ENCODE measurements around the gene UNC79. TPM values are rescaled to one million over a fixed set of nuclear protein-coding genes. Genes with fewer than 3 reads are reported as not detected.
"Not testable (repeated sequence)": the region's sequence is repeated elsewhere in the genome, so short reads cannot be mapped to it uniquely, and the experiment has no call there.

UNC79 gene
- total and polyA plus RNA-seq, 2 experiments from 2014 or later, result 0.15 to 0.20 TPM

- Histone ChIP-seq H3K4me3 (no peak overlapping the region), H3K36me3 (replicated peaks; ENCODE audit: insufficient read depth, low read depth) (no peaks in the 10 kb centered on the region), H4K20me1 (ENCODE audit: insufficient read depth, poor library complexity, severe bottlenecking) (no peaks in the 10 kb centered on the region), H3K27ac (no peak overlapping the region), H3K4me1 (ENCODE audit: insufficient read depth) (no peaks in the 10 kb centered on the region), H3K9me3 (ENCODE audit: low read depth) (no peaks in the 10 kb centered on the region), H3K9me2 (replicated peaks; ENCODE audit: insufficient read depth) (no peaks in the 10 kb centered on the region), H3K4me2 (no peak overlapping the region), H3K79me2 (no peaks in the 10 kb centered on the region), H3K27me3 (peaks cover 3% of the 10 kb centered on the region), H2AFZ (no peak overlapping the region)
- TF ChIP-seq CTCF (IDR thresholded peaks at IDR 0.05; ENCODE audit: poor library complexity), result no peak
- no peak for TF ChIP-seq EZH2 (IDR thresholded peaks at IDR 0.05; ENCODE audit: borderline replicate concordance)
- no peak for TF ChIP-seq EZH2phosphoT487 (IDR thresholded peaks at IDR 0.05; ENCODE audit: low read depth, severe bottlenecking, unreplicated experiment)
- no peak for DNase-seq (ENCODE audit: low spot score)
Measured at GRCh38 chr14:93480867-93481266, 50.1 kb downstream of the UNC79 start.

GRCh38 chr14:93481758-93482157 lies 51.0 kb downstream of the UNC79 start:
- TF ChIP-seq EZH2 (IDR thresholded peaks at IDR 0.05; ENCODE audit: borderline replicate concordance) (no peak), CTCF (IDR thresholded peaks at IDR 0.05; ENCODE audit: poor library complexity) (no peak), EZH2phosphoT487 (IDR thresholded peaks at IDR 0.05; ENCODE audit: low read depth, severe bottlenecking, unreplicated experiment) (no peak)
- Histone ChIP-seq H3K79me2 (no peaks in the 10 kb centered on the region), H3K9me2 (replicated peaks; ENCODE audit: insufficient read depth) (no peaks in the 10 kb centered on the region), H4K20me1 (ENCODE audit: insufficient read depth, poor library complexity, severe bottlenecking) (no peaks in the 10 kb centered on the region), H3K27ac (no peak overlapping the region), H3K4me2 (no peak overlapping the region), H3K36me3 (replicated peaks; ENCODE audit: insufficient read depth, low read depth) (no peaks in the 10 kb centered on the region), H3K4me1 (ENCODE audit: insufficient read depth) (no peaks in the 10 kb centered on the region), H3K27me3 (peaks cover 3% of the 10 kb centered on the region), H3K9me3 (ENCODE audit: low read depth) (no peaks in the 10 kb centered on the region), H3K4me3 (no peak overlapping the region), H2AFZ (no peak overlapping the region)
- DNase-seq (ENCODE audit: low spot score), result no peak
- 87% methylated on average over 2 of the region's 2 CpGs for whole genome bisulfite sequencing (ENCODE audit: low lambda C conversion rate, missing lambda C conversion rate)

GRCh38 chr14:93490001-93490400 lies 59.3 kb downstream of the UNC79 start:
- H4K20me1 ChIP-seq (ENCODE audit: insufficient read depth, poor library complexity, severe bottlenecking), result no peaks in the 10 kb centered on the region
- no peaks in the 10 kb centered on the region for H3K79me2 ChIP-seq
- no peak overlapping the region for H3K4me2 ChIP-seq
- no peak overlapping the region for H3K4me3 ChIP-seq
- H3K27ac ChIP-seq, result no peak overlapping the region
- H3K9me2 ChIP-seq (replicated peaks; ENCODE audit: insufficient read depth), result no peaks in the 10 kb centered on the region
- H2AFZ ChIP-seq, result no peak overlapping the region
- no peak for TF ChIP-seq EZH2phosphoT487 (IDR thresholded peaks at IDR 0.05; ENCODE audit: low read depth, severe bottlenecking, unreplicated experiment)
- TF ChIP-seq CTCF (IDR thresholded peaks at IDR 0.05; ENCODE audit: poor library complexity), result no peak
- no peak for TF ChIP-seq EZH2 (IDR thresholded peaks at IDR 0.05; ENCODE audit: borderline replicate concordance)
- 65% methylated on average over 1 of the region's 1 CpG for WGBS (ENCODE audit: low lambda C conversion rate, missing lambda C conversion rate)
- DNase-seq (ENCODE audit: low spot score), result no peak
- no peaks in the 10 kb centered on the region for H3K4me1 ChIP-seq (ENCODE audit: insufficient read depth)
- H3K9me3 ChIP-seq (ENCODE audit: low read depth), result no peaks in the 10 kb centered on the region
- no peaks in the 10 kb centered on the region for H3K27me3 ChIP-seq
- H3K36me3 ChIP-seq (replicated peaks; ENCODE audit: insufficient read depth, low read depth), result no peaks in the 10 kb centered on the region

GRCh38 chr14:93493054-93493453 lies 62.3 kb downstream of the UNC79 start:
- no peak overlapping the region for H3K27ac ChIP-seq
- no peak overlapping the region for H2AFZ ChIP-seq
- H3K4me2 ChIP-seq, result no peak overlapping the region
- no peaks in the 10 kb centered on the region for H3K4me1 ChIP-seq (ENCODE audit: insufficient read depth)
- H3K9me3 ChIP-seq (ENCODE audit: low read depth), result no peaks in the 10 kb centered on the region
- 73% methylated on average over 5 of the region's 5 CpGs for WGBS (ENCODE audit: low lambda C conversion rate, missing lambda C conversion rate)
- no peaks in the 10 kb centered on the region for H3K9me2 ChIP-seq (replicated peaks; ENCODE audit: insufficient read depth)
- H4K20me1 ChIP-seq (ENCODE audit: insufficient read depth, poor library complexity, severe bottlenecking), result no peaks in the 10 kb centered on the region
- no peaks in the 10 kb centered on the region for H3K27me3 ChIP-seq
- DNase-seq (ENCODE audit: low spot score), result no peak
- no peaks in the 10 kb centered on the region for H3K79me2 ChIP-seq
- no peaks in the 10 kb centered on the region for H3K36me3 ChIP-seq (replicated peaks; ENCODE audit: insufficient read depth, low read depth)
- no peak for TF ChIP-seq EZH2 (IDR thresholded peaks at IDR 0.05; ENCODE audit: borderline replicate concordance)
- no peak for TF ChIP-seq CTCF (IDR thresholded peaks at IDR 0.05; ENCODE audit: poor library complexity)
- TF ChIP-seq EZH2phosphoT487 (IDR thresholded peaks at IDR 0.05; ENCODE audit: low read depth, severe bottlenecking, unreplicated experiment), result no peak
- H3K4me3 ChIP-seq, result no peak overlapping the region

- not testable (repeated sequence) for DNase-seq (ENCODE audit: low spot score); H4K20me1 ChIP-seq (ENCODE audit: insufficient read depth, poor library complexity, severe bottlenecking); H3K4me3 ChIP-seq; H3K4me1 ChIP-seq (ENCODE audit: insufficient read depth); H3K9me2 ChIP-seq (replicated peaks; ENCODE audit: insufficient read depth); H3K27ac ChIP-seq; H3K36me3 ChIP-seq (replicated peaks; ENCODE audit: insufficient read depth, low read depth); H3K9me3 ChIP-seq (ENCODE audit: low read depth); H3K79me2 ChIP-seq; H3K4me2 ChIP-seq; H3K27me3 ChIP-seq; H2AFZ ChIP-seq
- WGBS (ENCODE audit: low lambda C conversion rate, missing lambda C conversion rate), result 82% methylated on average over 2 of the region's 2 CpGs
Measured at GRCh38 chr14:93493622-93494021, 62.9 kb downstream of the UNC79 start.
